ENCODE results near the gene TUBG2. TPM values are rescaled to one million over a fixed set of nuclear protein-coding genes. Genes with fewer than 3 reads are reported as not detected.

TUBG2 gene
- total RNA-seq, 1 experiment from 2014 or later: 20.9 TPM

GRCh38 chr17:42670789-42671657, 11.9 kb downstream of the TUBG2 start:
- RAD21 ChIA-PET (ENCODE audit: low non-redundant PET in 1 of 2, low total read pairs in 2 of 2, uncharacterized antibody in 2 of 2, unreplicated experiment in 2 of 2): no interaction called here
- Histone ChIP-seq H3K79me2 (ENCODE audit: insufficient read depth, low read length) (peaks cover 31% of the 10 kb centered on the region), H2AFZ (ENCODE audit: low read depth, low read length, poor library complexity, severe bottlenecking) (no peak overlapping the region), H3K9me3 (ENCODE audit: control insufficient read depth in 1 of 2, insufficient read depth in 1 of 2, low read depth in 1 of 2, low read length in 2 of 2) (no peaks in the 10 kb centered on the region), H3K27me3 (ENCODE audit: insufficient read depth, low read length) (no peaks in the 10 kb centered on the region), H4K20me1 (ENCODE audit: insufficient read depth) (no peaks in the 10 kb centered on the region; the same call in 1 of the 2 replicates), H3K4me3 (replicated peaks in 1 of 2; ENCODE audit: low read depth in 1 of 2, low read length in 2 of 2) (no peak overlapping the region), H3K9me2 (ENCODE audit: insufficient read depth) (no peaks in the 10 kb centered on the region), H3K36me3 (ENCODE audit: control insufficient read depth in 1 of 2, insufficient read depth in 2 of 2, low read length in 2 of 2) (peaks cover 21 to 39% of the 10 kb centered on the region in 2 experiments; a peak in 3 of 4 replicates), H3K9ac (ENCODE audit: low read length) (no peak overlapping the region), H3K4me2 (ENCODE audit: low read length) (no peak overlapping the region), H3K4me1 (ENCODE audit: control insufficient read depth in 1 of 2, insufficient read depth in 2 of 2, low read length in 2 of 2) (peaks cover 27 to 45% of the 10 kb centered on the region in 2 experiments), H3K27ac (ENCODE audit: low read depth, low read length) (no peak overlapping the region; the same call in 1 of the 2 replicates)
- CTCF ChIA-PET: interaction anchor here (1.6 kb wide), 1 partner anchor 92 kb away, joined by 3 read pairs; no protein-coding TSS in a partner anchor
- TF ChIP-seq POLR2A (IDR thresholded peaks at IDR 0.05; ENCODE audit: borderline replicate concordance, extremely low read depth, insufficient read depth, insufficient read length) (no peak), ZFX (IDR thresholded peaks at IDR 0.05) (no peak), ELF1 (IDR thresholded peaks at IDR 0.05; ENCODE audit: borderline replicate concordance, low read depth) (no peak)
- intact Hi-C loops (cut with micrococcal nuclease): no loop called here
- POLR2A ChIA-PET: no interaction called here
- BruUV-seq (replicated peaks): no TSS peak
- ATAC-seq (no peak), DNase-seq (ENCODE audit: low read depth, low spot score) (no peak)

GRCh38 chr17:42672038-42672437, 13.0 kb downstream of the TUBG2 start:
- ChIA-PET POLR2A (no interaction called here), CTCF (interaction anchor here (1.6 kb wide), 1 partner anchor 91 kb away, joined by 3 read pairs; no protein-coding TSS in a partner anchor), RAD21 (ENCODE audit: low non-redundant PET in 1 of 2, low total read pairs in 2 of 2, uncharacterized antibody in 2 of 2, unreplicated experiment in 2 of 2) (no interaction called here)
- Histone ChIP-seq H3K27me3 (ENCODE audit: insufficient read depth, low read length) (no peaks in the 10 kb centered on the region), H4K20me1 (ENCODE audit: insufficient read depth) (no peaks in the 10 kb centered on the region; the same call in 1 of the 2 replicates), H3K9me2 (ENCODE audit: insufficient read depth) (no peaks in the 10 kb centered on the region), H3K36me3 (ENCODE audit: control insufficient read depth in 1 of 2, insufficient read depth in 2 of 2, low read length in 2 of 2) (peaks cover 21 to 34% of the 10 kb centered on the region in 2 experiments; a peak in 3 of 4 replicates), H3K4me3 (replicated peaks in 1 of 2; ENCODE audit: low read depth in 1 of 2, low read length in 2 of 2) (no peak overlapping the region), H3K9ac (ENCODE audit: low read length) (no peak overlapping the region), H2AFZ (ENCODE audit: low read depth, low read length, poor library complexity, severe bottlenecking) (no peak overlapping the region), H3K4me1 (ENCODE audit: control insufficient read depth in 1 of 2, insufficient read depth in 2 of 2, low read length in 2 of 2) (peaks cover 23 to 40% of the 10 kb centered on the region in 2 experiments), H3K9me3 (ENCODE audit: control insufficient read depth in 1 of 2, insufficient read depth in 1 of 2, low read depth in 1 of 2, low read length in 2 of 2) (no peaks in the 10 kb centered on the region), H3K4me2 (ENCODE audit: low read length) (no peak overlapping the region), H3K79me2 (ENCODE audit: insufficient read depth, low read length) (peaks cover 38% of the 10 kb centered on the region), H3K27ac (ENCODE audit: low read depth, low read length) (no peak overlapping the region)
- intact Hi-C loops (cut with micrococcal nuclease): no loop called here
- no TSS peak for BruUV-seq (replicated peaks)
- ATAC-seq (no peak), DNase-seq (ENCODE audit: low read depth, low spot score) (no peak)
- TF ChIP-seq CTCF (IDR thresholded peaks at IDR 0.05 in 2 of 3, conservative IDR thresholded peaks at IDR 0.05 in 1 of 3; ENCODE audit: borderline replicate concordance in 1 of 3, insufficient read depth in 1 of 3, low read depth in 2 of 3, low read length in 2 of 3) (no peak), JUND (IDR thresholded peaks at IDR 0.05) (no peak), ELF1 (IDR thresholded peaks at IDR 0.05; ENCODE audit: borderline replicate concordance, low read depth) (no peak), FOSL1 (IDR thresholded peaks at IDR 0.05; ENCODE audit: low read depth) (no peak), POLR2A (IDR thresholded peaks at IDR 0.05; ENCODE audit: borderline replicate concordance, extremely low read depth, insufficient read depth, insufficient read length) (no peak), SIN3A (IDR thresholded peaks at IDR 0.05; ENCODE audit: low read depth) (no peak)
